ENCODE data around the gene CEP43.

The CEP43 gene, protein sequence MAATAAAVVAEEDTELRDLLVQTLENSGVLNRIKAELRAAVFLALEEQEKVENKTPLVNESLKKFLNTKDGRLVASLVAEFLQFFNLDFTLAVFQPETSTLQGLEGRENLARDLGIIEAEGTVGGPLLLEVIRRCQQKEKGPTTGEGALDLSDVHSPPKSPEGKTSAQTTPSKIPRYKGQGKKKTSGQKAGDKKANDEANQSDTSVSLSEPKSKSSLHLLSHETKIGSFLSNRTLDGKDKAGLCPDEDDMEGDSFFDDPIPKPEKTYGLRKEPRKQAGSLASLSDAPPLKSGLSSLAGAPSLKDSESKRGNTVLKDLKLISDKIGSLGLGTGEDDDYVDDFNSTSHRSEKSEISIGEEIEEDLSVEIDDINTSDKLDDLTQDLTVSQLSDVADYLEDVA

DNA sequence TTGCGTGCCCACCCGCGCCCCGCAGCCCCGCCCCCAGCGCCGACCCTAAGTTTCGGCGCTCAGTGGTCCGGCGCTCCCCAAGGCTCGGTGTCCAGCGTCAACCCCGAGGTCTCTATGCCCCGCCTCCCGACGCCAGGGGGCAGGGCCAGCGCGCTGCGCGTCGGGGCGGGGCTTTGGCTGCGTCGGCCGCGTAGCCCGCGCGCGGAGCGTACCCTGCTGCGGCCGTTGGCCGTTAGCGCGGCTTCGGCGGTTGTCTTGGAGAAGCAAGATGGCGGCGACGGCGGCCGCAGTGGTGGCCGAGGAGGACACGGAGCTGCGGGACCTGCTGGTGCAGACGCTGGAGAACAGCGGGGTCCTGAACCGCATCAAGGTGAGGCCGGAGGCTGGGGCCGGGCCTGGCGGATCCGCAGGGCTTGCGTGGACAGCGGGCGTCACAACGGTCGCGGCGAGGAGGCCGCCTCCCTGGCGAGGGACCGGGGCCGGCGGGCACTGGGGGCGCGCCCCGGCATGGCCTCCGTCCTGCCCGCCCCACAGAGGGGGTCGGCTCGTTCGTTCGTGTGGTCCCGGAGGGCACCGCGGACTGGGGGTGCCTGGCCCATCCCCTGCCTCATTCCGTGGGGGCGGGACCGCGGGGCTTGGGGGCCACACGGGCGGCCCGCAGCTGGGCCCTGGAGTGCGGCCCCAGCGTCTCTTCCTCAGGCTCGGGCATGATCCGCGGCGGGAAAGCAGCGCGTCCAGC is at the start of gene CEP43:
CEP43 (plus strand) TSS at position 253 of the 739 bp plus-strand sequence; CDS start at position 269, 16 bp downstream.
- DNase-seq (ENCODE audit: low spot score), result peak; percentile 5

DNA sequence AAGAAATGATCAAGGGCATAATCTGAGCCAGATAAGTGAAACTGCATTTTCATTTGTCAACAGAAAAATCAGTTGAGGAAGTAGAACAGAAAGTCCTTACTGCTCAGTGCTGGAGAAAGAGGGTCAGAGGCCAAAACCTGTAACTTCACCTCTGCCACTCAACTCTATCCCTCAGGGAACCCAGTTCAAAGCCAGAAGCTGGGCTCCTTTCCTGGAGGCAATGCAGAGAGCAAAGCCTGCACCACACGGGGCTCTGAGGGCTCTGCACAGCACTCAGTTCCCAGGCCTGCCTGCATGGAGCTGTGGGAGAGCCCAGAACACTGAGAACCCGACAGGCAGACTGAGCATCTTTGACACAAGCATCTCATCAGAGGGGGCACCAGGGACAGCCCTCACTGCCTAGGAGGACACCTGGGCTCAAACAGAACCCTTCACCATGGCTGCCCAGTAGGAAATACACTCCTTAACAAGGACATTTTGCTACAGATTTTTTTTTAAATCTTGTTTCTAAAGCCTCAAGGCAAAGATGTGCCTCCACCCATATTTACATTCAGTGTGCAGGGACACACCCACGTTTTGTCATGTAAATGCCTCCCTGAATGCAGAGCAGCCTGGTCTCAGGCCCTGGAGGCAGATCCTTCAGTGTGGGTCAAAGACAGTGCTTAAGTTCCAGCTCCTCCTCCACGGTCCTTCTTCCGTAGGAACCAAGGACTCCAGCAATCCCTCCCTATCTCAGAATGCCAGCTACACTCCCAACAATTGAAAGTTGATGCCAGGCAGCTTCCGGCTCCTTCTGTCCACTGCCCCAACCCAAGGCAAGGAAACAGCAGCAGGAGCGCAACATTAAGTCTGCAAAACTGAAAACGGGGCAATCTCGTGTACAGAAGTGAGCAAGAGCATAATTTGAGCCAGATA is 49.4 kb upstream of the CEP43 start:
- no peak for DNase-seq (ENCODE audit: low spot score)

DNA sequence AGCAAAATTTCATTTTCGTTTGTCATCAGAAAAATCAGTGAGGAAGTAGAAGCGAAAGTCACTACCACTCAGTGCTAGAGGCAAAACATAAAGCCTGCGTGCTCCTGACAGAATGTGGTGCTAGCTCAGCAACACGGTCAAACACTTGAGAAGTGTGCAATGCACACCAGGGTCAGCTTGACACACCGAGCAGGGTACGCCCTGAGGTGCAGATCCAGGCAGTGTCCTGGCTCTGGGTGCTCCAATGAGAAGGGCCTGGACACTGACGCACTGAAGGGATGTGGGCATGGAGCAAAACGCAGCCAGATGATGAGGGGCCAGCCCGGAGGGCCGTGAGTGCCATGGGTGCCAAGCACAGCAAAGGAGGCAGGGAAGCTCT is 48.8 kb upstream of the CEP43 start:
- no peak for DNase-seq (ENCODE audit: low spot score)

DNA sequence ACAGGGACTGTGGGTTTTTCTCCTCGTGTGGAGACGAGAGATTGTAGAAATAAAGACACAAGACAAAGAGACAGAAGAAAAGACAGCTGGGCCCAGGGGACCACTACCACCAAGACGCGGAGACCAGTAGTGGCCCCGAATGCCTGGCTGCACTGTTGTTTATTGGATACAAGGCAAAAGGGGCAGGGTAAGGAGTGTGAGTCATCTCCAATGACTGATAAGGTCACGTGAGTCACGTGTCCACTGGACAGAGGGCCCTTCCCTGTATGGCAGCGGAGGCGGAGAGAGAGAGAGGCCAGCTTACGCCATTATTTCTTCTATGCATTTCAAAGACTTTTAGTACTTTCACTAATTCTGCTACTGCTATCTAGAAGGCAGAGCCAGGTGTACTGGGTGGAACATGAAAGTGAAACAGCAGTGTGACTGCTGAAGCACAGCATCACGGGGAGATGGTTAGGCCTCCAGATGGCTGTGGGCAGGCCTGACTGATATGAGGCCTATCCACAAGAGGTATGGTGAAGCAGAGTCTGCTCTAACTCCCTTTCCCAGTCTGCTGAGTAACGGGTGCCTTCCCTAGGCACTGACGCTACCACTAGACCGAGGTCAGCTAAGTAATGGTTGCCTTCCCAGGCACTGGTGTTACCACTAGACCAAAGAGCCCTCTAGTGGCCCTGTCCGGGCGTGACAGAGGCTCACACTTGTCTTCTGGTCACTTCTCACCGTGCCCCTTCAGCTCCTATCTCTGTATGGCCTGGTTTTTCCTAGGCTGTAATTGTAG is 48.1 kb upstream of the CEP43 start:
- DNase-seq (ENCODE audit: low spot score), result peak; percentile 57

DNA sequence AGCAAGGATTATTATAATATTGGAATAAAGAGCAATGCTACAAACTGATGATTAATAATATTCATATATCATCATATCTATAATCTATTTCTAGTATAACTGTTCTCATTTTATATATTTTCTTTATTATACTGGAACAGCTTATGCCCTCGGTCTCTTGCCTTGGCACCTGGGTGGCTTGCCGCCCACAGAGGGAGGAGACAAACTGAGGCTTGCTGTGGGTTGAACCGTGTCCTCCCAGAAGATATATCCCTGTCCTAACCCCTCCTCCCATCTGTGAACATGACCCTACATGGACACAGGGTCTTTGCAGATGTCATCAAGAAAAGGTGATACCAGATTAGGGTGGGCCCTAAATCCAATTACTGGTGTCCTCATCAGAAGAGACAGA is 47.5 kb upstream of the CEP43 start:
- no peak for DNase-seq (ENCODE audit: low spot score)

DNA sequence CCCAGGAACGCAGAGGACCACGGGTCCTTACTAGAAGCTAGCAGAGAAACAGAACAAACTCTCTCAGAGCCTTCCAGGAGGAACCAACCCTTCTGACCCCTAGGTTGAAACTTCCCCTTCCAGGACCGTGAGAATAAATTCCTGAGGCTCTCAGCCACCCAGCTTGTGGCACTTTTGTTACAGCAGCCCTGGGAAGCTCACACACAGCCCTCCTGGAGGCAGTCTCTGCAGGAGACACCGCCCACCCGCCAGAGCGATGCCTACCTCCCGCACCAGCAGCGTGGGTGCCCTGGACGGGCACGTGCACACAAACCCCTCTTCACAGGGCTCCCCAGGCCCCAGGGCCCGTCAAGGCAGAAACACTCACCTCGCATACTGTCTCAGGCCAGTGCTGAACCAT is 47.1 kb upstream of the CEP43 start:
- DNase-seq (ENCODE audit: low spot score), result no peak

DNA sequence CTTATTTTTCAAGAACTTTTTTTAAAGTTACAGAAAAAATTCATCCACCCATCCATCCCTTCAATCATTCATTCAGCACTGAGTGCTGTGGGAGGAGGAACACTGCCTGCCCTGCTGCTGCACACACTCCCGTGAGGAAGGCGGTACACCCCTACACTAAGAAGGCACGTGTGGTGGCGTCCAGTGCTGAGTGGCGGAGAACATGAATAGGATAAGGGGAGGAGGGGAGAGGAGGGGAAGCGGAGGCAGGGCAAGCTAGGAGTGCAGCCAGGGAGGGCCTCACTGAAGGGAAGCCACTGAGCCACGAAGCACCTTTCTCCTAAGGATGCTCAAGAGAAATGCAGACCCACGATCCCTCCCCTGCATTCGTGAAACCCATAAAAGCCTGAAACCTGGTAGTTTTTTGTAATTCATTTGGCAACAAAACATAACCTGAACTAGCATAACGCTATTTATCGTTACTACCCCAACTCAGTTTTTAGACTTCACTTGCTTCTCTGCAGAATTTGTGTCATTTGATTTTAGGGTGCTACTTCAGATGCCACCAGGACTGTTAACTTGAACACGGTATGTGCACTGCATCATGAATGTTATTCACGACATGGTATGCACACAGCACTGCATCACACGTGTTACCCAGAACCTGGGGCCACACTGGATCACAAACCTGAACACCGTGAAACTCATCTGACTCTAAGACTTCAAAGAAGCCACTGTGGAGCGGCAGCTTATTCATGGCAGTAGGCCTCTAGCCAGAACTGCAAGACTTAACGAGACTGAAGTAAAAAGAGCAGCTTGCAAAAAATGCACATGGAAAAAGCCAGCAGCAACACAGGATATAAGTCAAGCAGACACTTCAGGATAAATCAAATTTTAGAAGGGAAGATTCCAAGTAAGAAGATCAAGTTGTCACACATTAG is 46.4 kb upstream of the CEP43 start:
- DNase-seq (ENCODE audit: low spot score), result no peak

DNA sequence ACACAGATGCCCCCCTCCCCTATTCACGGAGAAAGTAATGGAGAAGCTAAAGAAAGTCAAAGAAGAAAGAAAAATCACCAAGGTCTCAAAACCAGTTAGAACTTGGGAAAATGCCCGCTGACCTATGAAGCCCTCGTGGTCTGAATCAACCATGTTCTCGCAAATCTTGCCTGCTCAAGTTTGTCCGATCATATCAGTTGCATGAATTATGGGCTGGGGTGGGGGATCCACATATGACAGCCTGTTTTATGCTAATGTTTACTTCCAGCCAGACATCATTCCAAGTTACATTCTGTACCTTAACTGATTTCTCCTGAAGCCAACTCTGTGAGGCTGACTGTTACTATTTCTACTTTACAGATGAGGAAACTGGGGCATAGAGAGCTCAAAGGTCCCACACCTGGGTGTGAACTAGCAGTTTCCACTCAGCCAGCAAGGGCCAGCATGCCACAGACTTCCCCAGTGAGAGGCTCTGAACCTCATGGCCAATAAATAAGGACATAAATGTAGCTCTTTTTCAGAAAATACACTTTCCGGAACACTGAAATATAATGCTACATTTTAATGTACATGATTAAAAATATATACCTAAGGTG is 45.0 kb upstream of the CEP43 start:
- DNase-seq (ENCODE audit: low spot score), result no peak

DNA sequence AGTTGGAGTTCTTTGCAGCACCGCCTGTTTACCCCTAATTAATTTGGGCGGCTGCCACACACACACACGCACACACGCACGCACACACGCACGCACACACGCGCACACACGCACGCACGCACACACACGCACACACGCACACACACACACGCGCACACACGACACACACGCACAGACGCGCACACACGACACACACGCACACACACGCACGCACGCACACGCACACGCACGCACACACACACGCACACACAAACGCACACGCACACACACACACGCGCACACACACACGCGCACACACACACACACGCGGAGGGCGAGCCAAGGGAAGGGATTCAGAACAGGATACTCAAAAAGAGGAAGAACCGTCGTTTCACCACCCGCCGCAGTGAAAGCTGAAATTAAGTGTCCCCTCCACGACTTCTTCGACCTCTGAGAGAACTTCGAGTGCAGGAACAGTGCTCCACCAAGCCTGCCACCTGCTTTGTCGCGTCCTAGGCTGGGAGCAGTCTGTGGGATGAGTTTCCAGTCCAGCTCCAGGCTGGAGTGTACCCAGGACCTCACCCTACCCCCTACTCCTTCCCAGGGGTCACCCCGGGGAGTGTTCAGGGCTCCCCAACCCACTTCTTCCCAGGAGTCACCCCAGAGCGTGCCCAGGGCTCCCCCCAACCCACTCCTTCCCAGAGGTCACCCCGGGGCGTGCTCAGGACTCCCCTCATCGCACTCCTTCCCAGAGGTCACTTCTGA is 43.9 kb upstream of the CEP43 start:
- peak; percentile 27 for DNase-seq (ENCODE audit: low spot score)

DNA sequence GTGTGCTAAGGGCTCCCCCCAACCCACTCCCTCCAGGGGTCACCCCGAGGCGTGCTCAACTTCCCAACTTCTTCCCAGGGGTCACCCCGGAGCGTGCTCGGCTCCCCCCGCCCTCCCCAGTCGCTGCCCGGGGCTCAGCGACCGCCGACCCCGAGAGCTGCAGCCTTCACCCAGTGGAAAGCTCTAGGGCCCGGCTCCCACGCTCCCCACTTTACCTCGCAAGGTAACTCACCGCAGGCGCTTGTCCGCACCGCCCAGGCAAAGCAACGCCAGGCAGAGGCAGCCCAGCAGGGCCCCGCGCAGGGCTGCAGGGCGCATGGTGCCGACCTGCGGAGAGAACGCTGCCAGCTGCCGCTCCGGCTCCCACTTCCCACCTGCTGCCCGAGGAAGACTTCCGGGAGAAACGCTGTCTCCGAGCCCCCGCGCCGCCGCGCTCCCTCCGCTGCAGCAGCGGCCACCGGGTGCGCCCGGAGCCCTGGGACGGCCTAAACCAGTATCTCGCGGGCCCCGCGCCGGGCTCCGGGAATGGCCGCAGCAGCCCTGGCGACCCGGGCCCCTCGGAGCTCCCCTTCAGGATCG is 43.2 kb upstream of the CEP43 start:
- peak; percentile 45 for DNase-seq (ENCODE audit: low spot score)

DNA sequence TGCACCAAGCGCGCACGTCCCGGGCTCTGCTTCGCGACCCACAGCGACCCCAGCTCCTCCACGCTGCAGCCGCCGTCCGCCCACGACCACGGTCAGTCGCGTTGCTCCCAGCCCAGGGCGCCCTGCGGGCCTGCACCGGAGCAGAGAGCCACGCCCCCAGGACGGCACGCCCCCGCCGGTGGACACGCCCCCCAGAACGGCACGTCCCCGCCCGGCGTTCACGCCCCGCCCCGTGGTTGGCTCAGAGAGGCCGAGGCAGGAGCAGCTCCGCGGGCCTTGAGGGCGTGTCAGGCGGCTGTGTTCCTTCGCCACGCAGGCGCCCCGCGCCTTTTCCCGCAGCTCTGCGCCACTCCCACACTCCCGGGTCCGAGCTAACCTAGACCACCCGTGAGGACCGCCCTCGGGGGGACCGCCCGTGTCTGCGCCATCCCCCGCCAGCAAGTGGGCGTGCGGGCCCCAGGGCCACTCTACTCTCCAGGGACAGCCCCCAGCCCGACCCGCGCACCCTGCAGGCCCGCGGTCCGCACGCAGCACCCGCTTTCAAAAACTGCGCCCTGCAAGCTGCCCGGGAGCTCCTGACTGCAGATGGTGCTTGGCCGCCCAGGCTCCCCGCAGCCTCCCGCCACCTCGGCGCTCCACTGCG is 42.6 kb upstream of the CEP43 start, which contains the start of gene RNASET2:
RNASET2 (minus strand) TSS at position 107 of the 643 bp plus-strand sequence. CDS start 368 bp downstream, outside the sequence.
- DNase-seq (ENCODE audit: low spot score), result peak; percentile 83

DNA sequence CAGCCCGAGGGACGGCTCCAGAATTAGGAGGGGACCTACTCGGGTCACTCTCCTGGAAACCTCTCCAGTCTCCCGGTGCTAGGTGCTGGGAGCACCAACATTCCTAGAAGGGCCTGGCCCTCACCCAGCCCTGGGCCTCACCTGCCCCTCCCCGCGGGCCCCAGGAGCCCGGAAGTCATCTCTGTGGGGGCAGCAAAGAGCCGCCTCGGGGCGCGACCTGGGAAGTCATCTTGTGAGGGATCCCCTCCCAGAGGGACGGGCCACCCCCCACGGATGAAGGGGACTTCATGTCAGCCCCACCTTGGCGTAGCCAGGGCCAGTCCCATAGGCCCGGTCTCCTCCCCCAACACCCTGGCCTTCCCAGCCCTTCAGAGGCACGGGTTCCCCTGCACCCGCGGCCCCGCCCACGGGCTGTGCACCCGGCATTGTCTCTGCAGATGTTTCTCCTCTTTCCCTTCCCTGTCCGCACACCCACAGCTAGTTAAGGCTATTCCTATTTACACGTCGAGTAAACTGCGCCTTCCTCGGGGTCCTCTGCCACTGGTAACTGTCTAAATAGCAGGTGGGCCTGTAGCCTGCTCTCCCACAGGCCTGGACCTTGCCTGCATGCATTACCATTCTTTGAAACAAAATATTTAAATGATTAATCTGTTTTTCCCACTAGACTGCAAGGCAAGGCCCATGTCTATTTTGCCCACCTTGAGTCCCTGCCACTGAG is 42.0 kb upstream of the CEP43 start:
- peak; percentile 46 for DNase-seq (ENCODE audit: low spot score)

DNA sequence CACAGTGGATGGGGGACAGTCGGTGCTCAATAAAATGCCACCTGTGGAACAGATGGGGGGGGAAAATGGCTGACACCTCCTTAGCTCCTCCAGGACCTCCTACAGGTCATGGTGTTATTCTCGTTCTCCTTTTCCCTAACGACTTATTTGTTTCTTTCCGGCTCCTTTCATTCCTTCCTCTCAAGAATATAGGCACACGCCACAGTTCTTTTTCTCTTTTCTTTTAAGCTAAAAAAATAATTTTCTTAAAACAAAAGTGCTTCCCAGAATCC is 41.5 kb upstream of the CEP43 start:
- no peak for DNase-seq (ENCODE audit: low spot score)

DNA sequence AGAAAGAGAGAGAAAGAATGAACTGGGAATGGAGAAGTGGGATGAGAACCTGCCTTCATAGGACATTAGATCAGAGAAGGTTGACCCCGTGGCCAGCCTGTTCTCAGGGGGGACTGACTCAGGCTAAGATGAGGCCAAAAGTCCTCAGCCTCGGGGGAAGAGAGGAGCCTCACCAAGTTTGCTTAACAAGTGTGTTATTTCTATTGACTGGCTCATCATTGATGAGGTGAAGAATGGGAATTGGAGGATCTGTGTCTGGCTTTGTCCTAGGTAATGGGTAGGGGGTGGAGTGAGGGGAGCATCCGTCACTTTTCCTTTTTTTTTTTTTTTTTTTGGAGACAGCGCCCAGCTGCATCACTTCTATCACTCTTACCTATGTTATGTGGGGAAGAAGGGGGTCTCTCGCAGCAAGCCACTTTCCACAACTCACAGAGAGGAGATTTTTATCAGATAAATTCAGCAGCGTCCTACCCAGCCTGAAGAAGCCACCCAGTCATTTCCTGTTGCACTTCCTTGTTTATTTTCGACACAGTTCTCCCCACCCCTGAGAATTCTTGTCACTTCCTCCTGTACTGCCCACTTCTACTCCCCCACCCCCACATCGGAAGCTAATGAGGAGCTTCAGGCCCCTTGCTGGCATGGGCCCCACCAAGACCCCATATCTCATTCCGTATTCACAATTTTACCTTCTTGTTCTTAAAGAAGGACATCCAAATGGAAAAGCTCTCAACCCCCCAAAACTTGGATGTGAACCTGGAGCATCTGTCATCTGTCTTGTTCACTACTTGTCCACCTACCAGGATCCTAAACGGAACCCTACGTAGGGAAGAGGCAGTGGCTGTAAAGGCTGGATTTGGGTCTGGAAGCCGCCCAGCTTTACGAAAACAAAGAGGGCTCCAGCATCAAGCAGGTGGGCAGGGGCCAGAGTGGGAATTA is 40.0 kb upstream of the CEP43 start:
- no peak for DNase-seq (ENCODE audit: low spot score)

DNA sequence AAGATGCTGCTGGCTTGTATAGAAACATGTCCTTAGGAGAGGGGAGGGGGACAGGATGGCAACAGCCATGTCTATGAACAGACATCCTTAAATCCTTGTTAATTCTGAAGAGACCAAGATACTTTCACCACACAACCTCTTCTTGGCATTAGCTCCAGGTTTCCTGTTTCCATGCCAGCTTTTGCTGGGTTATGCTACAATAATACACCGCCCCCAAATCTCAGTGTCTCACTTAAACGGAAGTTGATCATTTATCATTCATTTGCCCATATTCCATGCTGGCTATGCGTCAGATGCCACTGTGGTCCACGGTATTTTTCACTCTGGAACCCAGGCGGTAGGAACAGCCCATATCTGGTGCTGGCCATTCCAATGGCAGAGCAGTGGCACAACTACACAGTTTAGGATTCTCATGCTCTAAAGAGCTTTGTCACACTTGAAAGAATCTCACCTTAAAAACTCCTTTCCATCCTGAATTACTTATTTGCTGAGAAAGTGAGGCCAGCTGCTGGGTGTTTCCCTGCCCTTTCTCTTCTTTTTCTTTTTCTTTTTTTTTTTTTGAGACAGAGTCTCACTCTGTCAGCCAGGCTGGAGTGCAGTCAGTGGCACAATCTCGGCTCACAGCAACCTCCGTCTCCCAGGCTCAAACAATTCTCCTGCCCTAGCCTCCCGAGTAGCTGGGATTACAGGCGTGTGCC is 39.1 kb upstream of the CEP43 start:
- no peak for DNase-seq (ENCODE audit: low spot score)

DNA sequence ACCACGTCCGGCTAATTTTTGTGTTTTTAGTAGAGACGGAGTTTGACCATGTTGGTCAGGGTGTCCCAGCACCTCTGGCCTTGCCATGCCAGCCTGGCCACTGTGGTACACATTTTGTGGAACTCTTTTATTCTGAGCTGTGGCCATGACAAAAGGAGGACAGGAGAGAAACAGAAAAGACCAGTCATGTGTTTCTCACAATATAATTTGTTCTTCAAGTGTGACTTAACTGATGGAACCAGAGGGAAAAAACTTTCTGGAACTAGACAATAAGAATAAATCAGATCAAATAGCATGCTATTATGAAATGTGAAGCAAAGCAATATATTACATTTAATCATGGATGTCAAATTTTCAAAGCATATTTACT is 38.6 kb upstream of the CEP43 start:
- no peak for DNase-seq (ENCODE audit: low spot score)

All from SW480 (cell line).